A673 (cell line): Measurements from ENCODE around the gene NCOA7. TPM values are rescaled to one million over a fixed set of nuclear protein-coding genes. Genes with fewer than 3 reads are reported as not detected.

Experiments used
- BruUV-seq: library from RNA; stranded (reverse); fragments of 400-500 nt; replicated peaks from 2 replicates; lab custom pipeline; 2021; lab: Mats Ljungman, UMichigan
- CTCF ChIA-PET: fragments of 300-600 bp; sonication (Branson Sonifier 250); formaldehyde crosslinking; loops from one replicate; lab custom pipeline; 2022; ENCODE audit warnings: antibody characterized with exemption; lab: Charles Lee
- POLR2A ChIA-PET: fragments of 300-600 bp; sonication (Branson Sonifier 250); formaldehyde crosslinking; loops from one replicate; lab custom pipeline; 2022; ENCODE audit warnings: antibody characterized with exemption; ENCODE audit not compliant: low non-redundant PET; lab: Charles Lee
- DNase-seq: peaks from one replicate; pipeline ENCODE4 v3.0.0-alpha.2; 2015; ENCODE audit warnings: low spot score
- H3K27ac ChIP-seq: fragments of 200-600 bp; sonication (generic); 2 replicates; pipeline ENCODE4 v1.5.1; 2016; ENCODE audit warnings: mixed run types, low read depth, mild to moderate bottlenecking, mixed read lengths, antibody characterized with exemption, low read length; ENCODE audit not compliant: poor library complexity, severe bottlenecking
- H3K27me3 ChIP-seq: fragments of 200-600 bp; sonication (generic); replicated peaks from 2 replicates; pipeline ENCODE4 v1.6.1; 2017; ENCODE audit warnings: mixed run types, low read depth, mild to moderate bottlenecking, mixed read lengths, antibody characterized with exemption, low read length; ENCODE audit not compliant: insufficient read depth, poor library complexity
- H3K36me3 ChIP-seq: fragments of 200-600 bp; sonication (generic); 2 replicates; pipeline ENCODE4 v1.6.1; 2016; ENCODE audit warnings: mixed run types, mild to moderate bottlenecking, mixed read lengths, antibody characterized with exemption, low read length; ENCODE audit not compliant: insufficient read depth, poor library complexity, severe bottlenecking
- H3K4me1 ChIP-seq: fragments of 200-600 bp; sonication (generic); 2 replicates; pipeline ENCODE4 v1.6.1; 2017; ENCODE audit warnings: mixed run types, mild to moderate bottlenecking, mixed read lengths, antibody characterized with exemption, low read length; ENCODE audit not compliant: insufficient read depth, poor library complexity, severe bottlenecking
- H3K4me3 ChIP-seq: fragments of 200-600 bp; sonication (generic); 2 replicates; pipeline ENCODE4 v1.5.1; 2016; ENCODE audit warnings: low read depth, mixed run types, mild to moderate bottlenecking, mixed read lengths, low read length; ENCODE audit not compliant: poor library complexity, severe bottlenecking
- H3K9me3 ChIP-seq: fragments of 200-600 bp; sonication (generic); 2 replicates; pipeline ENCODE4 v1.6.1; 2016; ENCODE audit warnings: mixed run types, low read depth, mild to moderate bottlenecking, mixed read lengths, antibody characterized with exemption, low read length; ENCODE audit not compliant: poor library complexity, severe bottlenecking
- CTCF ChIP-seq: fragments of 300-800, 200-600 bp; sonication (generic); conservative IDR thresholded peaks from 2 replicates; pipeline ENCODE4 v1.5.1; 2017; ENCODE audit warnings: low read depth, mild to moderate bottlenecking, antibody characterized with exemption, low read length, moderate library complexity, mixed read lengths
- EZH2 ChIP-seq: fragments of 200-600 bp; sonication (generic); IDR thresholded peaks from 2 replicates; pipeline ENCODE4 v1.6.1; 2017; ENCODE audit warnings: borderline replicate concordance, low read depth, mild to moderate bottlenecking, mixed read lengths, antibody characterized with exemption, low read length; ENCODE audit not compliant: poor library complexity, severe bottlenecking
- intact Hi-C: fragments of 100-400 bp; cut with micrococcal nuclease; formaldehyde crosslinking; loops from one replicate; pipeline ENCODE4 v1.10.0; 2022; ENCODE audit not compliant: unreplicated experiment
- total RNA-seq: library from RNA; stranded (reverse); gene quantifications from 2 replicates; pipeline ENCODE4 v1.2.3, GENCODE V29; 2021

The NCOA7 gene
- total RNA-seq, 1 experiment from 2014 or later, result 33.5 TPM

- Histone ChIP-seq H3K27me3 (no peaks in the 10 kb centered on the region), H3K4me3 (no peak overlapping the region), H3K36me3 (no peaks in the 10 kb centered on the region), H3K9me3 (no peaks in the 10 kb centered on the region), H3K27ac (no peak overlapping the region), H3K4me1 (peaks cover 14% of the 10 kb centered on the region)
- no peak for DNase-seq
- BruUV-seq, result no TSS peak
- ChIA-PET CTCF (no interaction called here), POLR2A (no interaction called here)
- intact Hi-C loops, result no loop called here
- TF ChIP-seq CTCF (no peak), EZH2 (no peak)
These were observed 32.4 kb downstream of the NCOA7 start for GRCh38 chr6:125823180-125823579.

GRCh38 chr6:125824946-125825771 lies 34.4 kb downstream of the NCOA7 start:
- Histone ChIP-seq H3K36me3 (no peaks in the 10 kb centered on the region), H3K27ac (no peak overlapping the region), H3K9me3 (no peaks in the 10 kb centered on the region), H3K27me3 (no peaks in the 10 kb centered on the region), H3K4me3 (no peak overlapping the region), H3K4me1 (peaks cover 11% of the 10 kb centered on the region)
- ChIA-PET CTCF (interaction anchor here (0.6 kb wide), 1 partner anchor 128 kb away, joined by 5 read pairs; no protein-coding TSS in a partner anchor), POLR2A (no interaction called here)
- TF ChIP-seq CTCF, result no peak
- no peak for TF ChIP-seq EZH2
- BruUV-seq, result no TSS peak
- no peak for DNase-seq
- intact Hi-C loops, result no loop called here

- no peak for DNase-seq
- no peak for TF ChIP-seq CTCF
- TF ChIP-seq EZH2, result no peak
- Histone ChIP-seq H3K4me1 (peaks cover 6% of the 10 kb centered on the region), H3K36me3 (no peaks in the 10 kb centered on the region), H3K27me3 (no peaks in the 10 kb centered on the region), H3K4me3 (no peak overlapping the region), H3K27ac (no peak overlapping the region), H3K9me3 (no peaks in the 10 kb centered on the region)
- CTCF ChIA-PET, result no interaction called here
- POLR2A ChIA-PET, result no interaction called here
- intact Hi-C loops, result no loop called here
- BruUV-seq, result no TSS peak
These were observed 36.1 kb downstream of the NCOA7 start for GRCh38 chr6:125826695-125827463.
